Neural cell (in vitro differentiated cells): ENCODE results near the gene PLEKHM1. TPM values are rescaled to one million over a fixed set of nuclear protein-coding genes. Genes with fewer than 3 reads are reported as not detected.

ENCODE experiments used
- polyA plus RNA-seq: library from polyadenylated mRNA; depleted of rRNA; stranded (reverse); fragments of >200 nt; gene quantifications from 2 replicates; pipeline ENCODE4 v1.2.3, GENCODE V29; 2014
- small RNA-seq, 3 experiments: library from RNA; depleted of rRNA; stranded (forward); fragments of <200 nt; gene quantifications; one replicate each; pipeline ENCODE3, GENCODE V24; 2012

The PLEKHM1 gene
- polyA plus RNA-seq, 1 donor from 2014 or later, result 3.1 TPM

Small RNA genes lying within 50 kb of the gene (small RNA-seq; reads per million reads assigned to genes)
- gene RF00017, result 0 reads per million in 3 experiments

Other genes with a start within 250 kb of the PLEKHM1 start
- not detected in 2 replicates for gene SPATA32, start 228.6 kb downstream of the PLEKHM1 start, polyA plus RNA-seq
- 6.6 and 6.7 TPM in 2 replicates for gene MAP3K14, start 173.7 kb downstream of the PLEKHM1 start, polyA plus RNA-seq
- gene ARHGAP27, start 57.9 kb downstream of the PLEKHM1 start, polyA plus RNA-seq, result 7.4 and 12.7 TPM in 2 replicates